ENCODE results near the gene TM4SF4. TPM values are rescaled to one million over a fixed set of nuclear protein-coding genes. Genes with fewer than 3 reads are reported as not detected.

Gene TM4SF4
- total and polyA plus RNA-seq, 2 experiments from 2014 or later, result not detected

GRCh38 chr3:149466192-149466591 is 8.3 kb upstream of the TM4SF4 start:
- Mint-ChIP-seq H3K36me3 (ENCODE audit: low read depth) (no peaks in the 10 kb centered on the region), H3K27me3 (ENCODE audit: insufficient read depth, low read depth, poor library complexity) (peaks cover 7% of the 10 kb centered on the region), H3K4me3 (no peak overlapping the region), H3K27ac (no peak overlapping the region), H3K4me1 (peaks cover 23% of the 10 kb centered on the region), H3K9me3 (no peaks in the 10 kb centered on the region; the same call in 2 of the 3 replicates)
- peak; percentile 62 for DNase-seq (ENCODE audit: low spot score)
- H3K9me2 ChIP-seq (ENCODE audit: insufficient read depth), result peaks cover 2% of the 10 kb centered on the region; the same call in 1 of the 2 replicates
- H3K4me1 ChIP-seq (ENCODE audit: insufficient read depth), result peaks cover 26% of the 10 kb centered on the region
- H3K79me2 ChIP-seq (replicated peaks; ENCODE audit: insufficient read depth), result no peaks in the 10 kb centered on the region
- no peaks in the 10 kb centered on the region for H3K36me3 ChIP-seq (ENCODE audit: insufficient read depth)
- no peak overlapping the region for H3K4me3 ChIP-seq
- H3K4me2 ChIP-seq, result no peak overlapping the region
- no peaks in the 10 kb centered on the region for H4K20me1 ChIP-seq (replicated peaks; ENCODE audit: insufficient read depth)
- H3K27me3 ChIP-seq (ENCODE audit: insufficient read depth), result no peaks in the 10 kb centered on the region
- peak; percentile 82 for ATAC-seq
- no peaks in the 10 kb centered on the region for H3F3A ChIP-seq (replicated peaks; ENCODE audit: low read depth)
- H2AFZ ChIP-seq, result peak overlapping the region; percentile 43; the same call in 1 of the 2 replicates
- TF ChIP-seq ZNF462 (CRISPR knock-in tag; IDR thresholded peaks at IDR 0.05) (peak; percentile 4; the same call in 1 of the 2 replicates), CREB1 (CRISPR knock-in tag; IDR thresholded peaks at IDR 0.05; ENCODE audit: low read depth) (no peak)
- no peak overlapping the region for H3K27ac ChIP-seq (ENCODE audit: low read depth)

GRCh38 chr3:149468504-149469212 is 5.8 kb upstream of the TM4SF4 start:
- H3K4me2 ChIP-seq, result peak overlapping the region; percentile 38
- ATAC-seq, result peak; percentile 58

More at GRCh38 chr3:149468504-149469212, 5.8 kb upstream of the TM4SF4 start:
- H3K4me3 Mint-ChIP-seq, result no peak overlapping the region
- peaks cover 33% of the 10 kb centered on the region for H3K4me1 ChIP-seq (ENCODE audit: insufficient read depth)
- H3K27ac ChIP-seq (ENCODE audit: low read depth), result no peak overlapping the region
- peak overlapping the region; percentile 97 for H2AFZ ChIP-seq
- no peak overlapping the region for H3K4me3 ChIP-seq
- 0 out of 2 replicates have a peak overlapping the region, but pooled peaks have one; percentile 5 for H3K27ac Mint-ChIP-seq
- no peaks in the 10 kb centered on the region for H3K36me3 Mint-ChIP-seq (ENCODE audit: low read depth)
- peaks cover 36% of the 10 kb centered on the region for H3K4me1 Mint-ChIP-seq
- no peaks in the 10 kb centered on the region for H3K9me3 Mint-ChIP-seq
- H3F3A ChIP-seq (replicated peaks; ENCODE audit: low read depth), result no peaks in the 10 kb centered on the region
- TF ChIP-seq STAT1 (IDR thresholded peaks at IDR 0.05; ENCODE audit: unreplicated experiment), result no peak
- TF ChIP-seq EZH2phosphoT487 (IDR thresholded peaks at IDR 0.05; ENCODE audit: unreplicated experiment), result no peak
- no peak for TF ChIP-seq JUNB (IDR thresholded peaks at IDR 0.05; ENCODE audit: unreplicated experiment)
- peak; percentile 58; the same call in 1 of the 2 replicates for TF ChIP-seq ZNF462 (CRISPR knock-in tag; IDR thresholded peaks at IDR 0.05)
- no peaks in the 10 kb centered on the region; the same call in 1 of the 2 replicates for H3K9me2 ChIP-seq (ENCODE audit: insufficient read depth)
- H4K20me1 ChIP-seq (replicated peaks; ENCODE audit: insufficient read depth), result no peaks in the 10 kb centered on the region
- DNase-seq (ENCODE audit: low spot score), result no peak
- no peaks in the 10 kb centered on the region for H3K79me2 ChIP-seq (replicated peaks; ENCODE audit: insufficient read depth)
- no peaks in the 10 kb centered on the region for H3K27me3 ChIP-seq (ENCODE audit: insufficient read depth)
- H3K36me3 ChIP-seq (ENCODE audit: insufficient read depth), result no peaks in the 10 kb centered on the region
- H3K27me3 Mint-ChIP-seq (ENCODE audit: insufficient read depth, low read depth, poor library complexity), result peaks cover 5% of the 10 kb centered on the region

Measured in GM23338 (cell line).